ENCODE data around the gene TNRC6C. TPM values are rescaled to one million over a fixed set of nuclear protein-coding genes. Genes with fewer than 3 reads are reported as not detected.
A peak's percentile ranks its signal among the peaks of the same experiment; 100 is the strongest.

Gene TNRC6C
- total and polyA plus RNA-seq, 9 of the 15 experiments (the other 6 are each of a cell fraction or from before 2014, with no cell fraction given): 0.20 to 4.9 (median 2.3) TPM

DNA sequence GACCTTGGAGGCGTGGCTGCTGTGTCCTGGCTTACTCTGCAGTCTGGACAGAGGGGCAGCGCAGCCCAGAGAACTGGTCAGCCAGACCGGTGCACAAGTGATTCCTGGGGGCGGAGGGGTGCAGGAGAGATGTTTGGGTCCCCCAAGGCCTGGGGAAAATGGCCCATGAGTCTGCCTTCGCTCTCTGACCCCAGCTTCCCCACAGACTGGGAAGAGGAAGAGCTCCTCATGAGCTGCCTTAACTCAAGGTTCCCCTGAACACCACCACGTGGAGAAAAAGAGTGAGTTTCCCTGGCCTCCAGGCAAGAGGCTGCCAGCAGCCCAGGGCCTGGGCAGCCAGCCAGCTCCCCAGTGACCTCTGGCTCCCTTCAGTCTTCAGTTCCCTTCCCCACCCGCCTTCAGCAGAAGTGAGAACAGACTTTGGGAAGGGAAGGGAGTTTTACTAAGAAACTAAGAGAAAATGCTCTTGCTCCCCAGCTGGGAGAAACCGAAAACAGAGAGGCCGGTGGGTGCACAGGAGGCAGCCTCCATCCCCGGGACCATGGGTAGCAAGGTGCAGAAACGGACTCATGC lies 185.7 kb downstream of the TNRC6C start (continued):
- no peak for TF ChIP-seq ZNF780A (CRISPR knock-in tag; IDR thresholded peaks at IDR 0.05)
- TF ChIP-seq, protein P1, sequence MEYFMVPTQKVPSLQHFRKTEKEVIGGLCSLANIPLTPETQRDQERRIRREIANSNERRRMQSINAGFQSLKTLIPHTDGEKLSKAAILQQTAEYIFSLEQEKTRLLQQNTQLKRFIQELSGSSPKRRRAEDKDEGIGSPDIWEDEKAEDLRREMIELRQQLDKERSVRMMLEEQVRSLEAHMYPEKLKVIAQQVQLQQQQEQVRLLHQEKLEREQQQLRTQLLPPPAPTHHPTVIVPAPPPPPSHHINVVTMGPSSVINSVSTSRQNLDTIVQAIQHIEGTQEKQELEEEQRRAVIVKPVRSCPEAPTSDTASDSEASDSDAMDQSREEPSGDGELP (CRISPR knock-in tag; IDR thresholded peaks at IDR 0.05; ENCODE audit: borderline replicate concordance): peak; percentile 54; the same call in 1 of the 2 replicates
- TF ChIP-seq, protein P2, sequence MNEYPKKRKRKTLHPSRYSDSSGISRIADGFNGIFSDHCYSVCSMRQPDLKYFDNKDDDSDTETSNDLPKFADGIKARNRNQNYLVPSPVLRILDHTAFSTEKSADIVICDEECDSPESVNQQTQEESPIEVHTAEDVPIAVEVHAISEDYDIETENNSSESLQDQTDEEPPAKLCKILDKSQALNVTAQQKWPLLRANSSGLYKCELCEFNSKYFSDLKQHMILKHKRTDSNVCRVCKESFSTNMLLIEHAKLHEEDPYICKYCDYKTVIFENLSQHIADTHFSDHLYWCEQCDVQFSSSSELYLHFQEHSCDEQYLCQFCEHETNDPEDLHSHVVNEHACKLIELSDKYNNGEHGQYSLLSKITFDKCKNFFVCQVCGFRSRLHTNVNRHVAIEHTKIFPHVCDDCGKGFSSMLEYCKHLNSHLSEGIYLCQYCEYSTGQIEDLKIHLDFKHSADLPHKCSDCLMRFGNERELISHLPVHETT (CRISPR knock-in tag; conservative IDR thresholded peaks at IDR 0.05 in 1 of 2, IDR thresholded peaks at IDR 0.05 in 1 of 2): no peak
- no peak for TF ChIP-seq NR2C2 (CRISPR knock-in tag; IDR thresholded peaks at IDR 0.05)
- TF ChIP-seq NR2C2 (tag; IDR thresholded peaks at IDR 0.05): peak; percentile 85
- TF ChIP-seq ZNF134 (CRISPR knock-in tag; conservative IDR thresholded peaks at IDR 0.05): 0 out of 2 replicates have a peak, but pooled peaks have one; percentile 16
- TF ChIP-seq SMARCA4 (IDR thresholded peaks at IDR 0.05): no peak
- TF ChIP-seq ARID1B (IDR thresholded peaks at IDR 0.05): peak; percentile 31; the same call in 1 of the 2 replicates
- TF ChIP-seq, protein P3, sequence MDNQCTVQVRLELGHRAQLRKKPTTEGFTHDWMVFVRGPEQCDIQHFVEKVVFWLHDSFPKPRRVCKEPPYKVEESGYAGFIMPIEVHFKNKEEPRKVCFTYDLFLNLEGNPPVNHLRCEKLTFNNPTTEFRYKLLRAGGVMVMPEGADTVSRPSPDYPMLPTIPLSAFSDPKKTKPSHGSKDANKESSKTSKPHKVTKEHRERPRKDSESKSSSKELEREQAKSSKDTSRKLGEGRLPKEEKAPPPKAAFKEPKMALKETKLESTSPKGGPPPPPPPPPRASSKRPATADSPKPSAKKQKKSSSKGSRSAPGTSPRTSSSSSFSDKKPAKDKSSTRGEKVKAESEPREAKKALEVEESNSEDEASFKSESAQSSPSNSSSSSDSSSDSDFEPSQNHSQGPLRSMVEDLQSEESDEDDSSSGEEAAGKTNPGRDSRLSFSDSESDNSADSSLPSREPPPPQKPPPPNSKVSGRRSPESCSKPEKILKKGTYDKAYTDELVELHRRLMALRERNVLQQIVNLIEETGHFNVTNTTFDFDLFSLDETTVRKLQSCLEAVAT (IDR thresholded peaks at IDR 0.05): no peak
- TF ChIP-seq NR2C1 (IDR thresholded peaks at IDR 0.05): peak; percentile 66
- TF ChIP-seq NR2C1 (tag; IDR thresholded peaks at IDR 0.05): peak; percentile 67
- TF ChIP-seq OTX1 (CRISPR knock-in tag; IDR thresholded peaks at IDR 0.05): no peak
- TF ChIP-seq EP400 (IDR thresholded peaks at IDR 0.05): peak; percentile 57; the same call in 1 of the 2 replicates
- TF ChIP-seq CXXC5 (CRISPR knock-in tag; IDR thresholded peaks at IDR 0.05): peak; percentile 53; the same call in 1 of the 2 replicates
- no peak for TF ChIP-seq POLR2AphosphoS5 (IDR thresholded peaks at IDR 0.05; ENCODE audit: control insufficient read depth, insufficient read depth, low read depth, low read length)
- no peak for TF ChIP-seq NFRKB (IDR thresholded peaks at IDR 0.05; ENCODE audit: low read depth)
- TF ChIP-seq SIRT6 (IDR thresholded peaks at IDR 0.05; ENCODE audit: low read depth, low read length): no peak
- no peak for TF ChIP-seq ZNF263 (CRISPR knock-in tag; IDR thresholded peaks at IDR 0.05; ENCODE audit: borderline replicate concordance)
- no peak for TF ChIP-seq ADNP (tag; IDR thresholded peaks at IDR 0.05)
- no peak for TF ChIP-seq NUFIP1 (IDR thresholded peaks at IDR 0.05; ENCODE audit: partially characterized antibody)
- no peak for TF ChIP-seq SNIP1 (IDR thresholded peaks at IDR 0.05; ENCODE audit: low read depth)
